Measurements from ENCODE around the gene ONECUT3. TPM values are rescaled to one million over a fixed set of nuclear protein-coding genes. Genes with fewer than 3 reads are reported as not detected.

ONECUT3 gene
- polyA plus RNA-seq, 1 donor from 2014 or later = not detected

DNA sequence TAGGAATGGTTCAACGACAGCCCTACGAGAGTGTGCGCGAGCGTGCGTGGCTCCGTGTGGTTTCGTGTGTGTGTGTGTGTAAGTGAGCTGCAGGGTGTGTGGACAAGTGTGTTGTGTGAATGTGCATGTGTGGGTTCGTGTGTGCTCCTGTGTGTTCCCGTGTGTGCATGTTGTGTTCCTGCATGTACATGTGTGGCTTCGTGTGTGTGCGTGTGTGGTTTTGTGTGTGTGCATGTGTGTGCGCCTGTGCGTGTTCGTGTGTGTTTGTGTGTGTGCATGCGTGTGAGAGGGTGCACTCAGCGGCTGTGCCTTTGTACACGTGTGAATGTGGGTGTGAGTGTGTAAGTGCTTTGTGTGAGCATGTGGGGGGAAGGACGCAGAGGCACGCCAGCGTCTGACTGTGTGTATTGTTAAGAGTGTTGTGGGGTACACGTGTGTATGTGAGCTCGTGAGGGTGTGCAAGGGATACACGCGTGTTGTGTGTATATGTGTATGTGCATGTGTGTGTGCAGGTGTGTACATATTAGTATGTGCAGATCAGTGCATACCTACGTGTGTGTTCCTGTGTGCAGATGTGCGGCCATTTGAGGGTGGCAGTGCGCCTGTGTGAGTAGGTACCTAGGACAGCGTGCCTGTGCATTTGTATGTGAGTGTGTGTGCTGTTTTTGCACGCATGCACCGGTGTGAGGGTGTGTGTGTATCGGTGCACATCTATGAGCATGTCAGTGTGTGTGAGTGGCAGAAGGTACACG, 24.3 kb upstream of the ONECUT3 start:
- Mint-ChIP-seq H3K4me1 (peaks cover 0 to 4% (median 0%) of the 10 kb centered on the region in 3 donors), H3K36me3 (peaks cover 4% of the 10 kb centered on the region), H3K4me3 (peak overlapping the region in 1 of 4 donors; percentile 73), H3K9me3 (no peaks in the 10 kb centered on the region), H3K27ac (peak overlapping the region in 1 of 3 donors; percentile 0), H3K27me3 (peaks cover 50% of the 10 kb centered on the region)

GRCh38 chr19:1729568-1729925, 23.8 kb upstream of the ONECUT3 start:
- peaks cover 54% of the 10 kb centered on the region for H3K27me3 Mint-ChIP-seq
- no peak overlapping the region for H3K27ac Mint-ChIP-seq
- H3K4me3 Mint-ChIP-seq = no peak overlapping the region
- H3K4me1 Mint-ChIP-seq = peaks cover 0 to 4% (median 0%) of the 10 kb centered on the region in 3 donors
- H3K36me3 Mint-ChIP-seq = peaks cover 4% of the 10 kb centered on the region
- H3K9me3 Mint-ChIP-seq = no peaks in the 10 kb centered on the region

GRCh38 chr19:1730157-1730556, 23.1 kb upstream of the ONECUT3 start:
- Mint-ChIP-seq H3K9me3 (no peaks in the 10 kb centered on the region), H3K4me1 (peaks cover 0 to 4% (median 0%) of the 10 kb centered on the region in 3 donors), H3K36me3 (peaks cover 4% of the 10 kb centered on the region), H3K4me3 (no peak overlapping the region), H3K27ac (no peak overlapping the region), H3K27me3 (peaks cover 52% of the 10 kb centered on the region)

- Mint-ChIP-seq H3K9me3 (peaks cover 0 to 3% (median 0%) of the 10 kb centered on the region in 3 donors), H3K4me3 (no peak overlapping the region), H3K4me1 (no peaks in the 10 kb centered on the region), H3K27ac (no peak overlapping the region), H3K36me3 (no peaks in the 10 kb centered on the region), H3K27me3 (peaks cover 46% of the 10 kb centered on the region)
Measured at GRCh38 chr19:1734321-1734966, 18.9 kb upstream of the ONECUT3 start.

DNA sequence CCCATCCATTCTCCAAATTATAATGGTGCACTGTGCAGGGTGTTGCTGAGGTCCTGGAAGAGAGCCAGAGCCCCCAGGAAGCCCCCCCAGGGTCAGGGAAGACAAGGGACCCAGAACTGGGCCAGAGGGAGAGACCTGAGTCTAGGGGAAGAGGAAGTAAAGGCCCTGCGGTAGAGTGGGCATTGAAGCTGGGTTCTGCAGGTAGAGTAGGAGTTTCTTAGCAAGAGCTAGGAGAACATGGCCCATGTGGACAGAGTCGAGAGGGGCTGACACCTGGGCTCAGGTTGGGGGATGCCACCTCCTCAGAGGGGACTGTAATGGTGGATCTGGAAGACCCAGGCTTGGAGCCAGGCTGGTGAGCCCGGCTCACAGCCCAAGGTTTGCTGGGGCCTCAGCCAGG, 17.0 kb upstream of the ONECUT3 start:
- Mint-ChIP-seq H3K4me3 (no peak overlapping the region), H3K9me3 (peaks cover 0 to 7% (median 1%) of the 10 kb centered on the region in 3 donors), H3K36me3 (no peaks in the 10 kb centered on the region), H3K27me3 (peaks cover 43% of the 10 kb centered on the region), H3K27ac (peak overlapping the region in 2 of 3 donors; percentile 18 to 78), H3K4me1 (peaks cover 0 to 1% (median 0%) of the 10 kb centered on the region in 3 donors)

- H3K36me3 Mint-ChIP-seq = no peaks in the 10 kb centered on the region
- H3K9me3 Mint-ChIP-seq = peaks cover 0 to 10% (median 1%) of the 10 kb centered on the region in 3 donors
- no peak overlapping the region for H3K27ac Mint-ChIP-seq
- H3K4me3 Mint-ChIP-seq = peak overlapping the region in 1 of 4 donors; percentile 60
- peaks cover 0 to 1% (median 0%) of the 10 kb centered on the region in 3 donors for H3K4me1 Mint-ChIP-seq
- H3K27me3 Mint-ChIP-seq = peaks cover 40% of the 10 kb centered on the region
Measured at GRCh38 chr19:1736927-1737326, 16.4 kb upstream of the ONECUT3 start.

DNA sequence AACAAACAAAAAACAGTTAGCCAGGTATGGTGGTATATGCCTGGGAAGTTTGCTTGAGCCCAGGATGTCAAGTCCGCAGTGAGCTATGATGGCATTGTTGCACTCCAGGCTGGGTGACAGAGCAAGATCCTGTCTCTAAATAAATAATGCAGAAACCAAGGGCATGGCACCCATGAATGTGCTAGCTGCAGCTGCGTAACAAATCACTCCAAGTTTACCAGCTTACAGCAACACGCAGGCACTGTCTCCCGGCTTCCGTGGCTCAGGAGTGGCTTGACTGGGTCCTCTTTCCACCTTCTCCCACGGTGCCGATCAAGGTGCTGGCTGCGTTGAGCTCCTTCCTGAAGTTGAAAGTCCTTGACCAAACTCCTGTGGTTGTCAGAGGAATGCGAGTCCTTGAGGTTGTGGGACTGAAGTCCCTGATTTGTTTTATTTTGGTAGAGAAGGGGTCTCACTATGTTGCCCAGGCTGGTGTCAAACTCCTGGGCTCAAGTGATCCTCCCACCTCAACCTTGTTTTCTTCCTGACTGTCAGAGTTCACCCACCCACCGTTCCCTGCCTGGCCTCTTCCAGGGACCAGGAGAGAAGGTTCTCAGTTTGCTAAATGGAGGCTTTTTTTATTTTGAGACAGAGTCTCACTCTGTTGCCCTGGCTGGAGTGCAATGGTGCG, 13.2 kb upstream of the ONECUT3 start:
- peaks cover 0 to 10% (median 1%) of the 10 kb centered on the region in 3 donors for H3K9me3 Mint-ChIP-seq
- H3K27me3 Mint-ChIP-seq = peaks cover 20% of the 10 kb centered on the region
- H3K36me3 Mint-ChIP-seq = no peaks in the 10 kb centered on the region
- no peak overlapping the region for H3K4me3 Mint-ChIP-seq
- H3K4me1 Mint-ChIP-seq = peaks cover 0 to 1% (median 0%) of the 10 kb centered on the region in 3 donors
- H3K27ac Mint-ChIP-seq = no peak overlapping the region

DNA sequence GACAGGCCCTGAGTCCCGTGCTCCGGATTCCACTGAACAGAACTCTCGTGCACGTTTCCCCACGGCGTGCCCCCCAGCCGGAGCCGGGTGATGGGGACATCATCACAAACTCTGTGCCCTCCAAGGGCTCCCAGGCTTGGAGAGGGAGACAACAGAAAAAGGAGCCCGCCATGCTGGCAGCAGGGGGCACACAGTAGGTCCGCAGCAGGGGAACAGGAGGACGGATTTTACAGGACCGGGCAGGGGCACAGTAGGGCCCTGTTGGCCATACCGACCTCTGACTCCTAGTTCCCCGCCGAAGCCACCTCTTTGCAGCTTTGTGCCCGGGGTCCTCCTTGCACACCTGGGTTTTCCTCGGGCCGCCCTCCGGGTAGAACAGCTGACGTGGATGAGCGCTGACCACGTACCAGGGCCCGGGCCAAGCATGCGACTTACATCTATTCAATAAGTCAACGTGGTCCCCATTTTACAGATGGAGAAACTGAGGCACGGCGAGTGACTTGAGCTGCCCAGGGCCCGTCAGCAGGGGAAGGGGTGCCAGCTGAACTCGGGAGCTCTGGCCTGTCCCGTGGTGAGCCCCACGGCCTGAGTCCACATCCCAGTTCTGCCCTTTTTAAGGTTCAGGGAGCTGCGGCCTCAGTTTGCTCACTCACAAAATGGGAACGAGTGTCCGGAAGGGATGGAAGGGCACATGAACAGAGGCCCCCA, 10.2 kb upstream of the ONECUT3 start:
- peaks cover 0 to 7% (median 1%) of the 10 kb centered on the region in 3 donors for H3K9me3 Mint-ChIP-seq
- H3K4me3 Mint-ChIP-seq = no peak overlapping the region
- no peaks in the 10 kb centered on the region for H3K36me3 Mint-ChIP-seq
- H3K27ac Mint-ChIP-seq = no peak overlapping the region
- H3K27me3 Mint-ChIP-seq = peaks cover 9% of the 10 kb centered on the region
- peaks cover 0 to 4% (median 1%) of the 10 kb centered on the region in 3 donors for H3K4me1 Mint-ChIP-seq

GRCh38 chr19:1744133-1744665, 9.1 kb upstream of the ONECUT3 start:
- no peak overlapping the region for H3K4me3 Mint-ChIP-seq
- peaks cover 0 to 4% (median 1%) of the 10 kb centered on the region in 3 donors for H3K4me1 Mint-ChIP-seq
- H3K9me3 Mint-ChIP-seq = peaks cover 0 to 7% (median 1%) of the 10 kb centered on the region in 3 donors
- peaks cover 9% of the 10 kb centered on the region for H3K27me3 Mint-ChIP-seq
- peak overlapping the region in 1 of 3 donors; percentile 53 for H3K27ac Mint-ChIP-seq
- no peaks in the 10 kb centered on the region for H3K36me3 Mint-ChIP-seq

DNA sequence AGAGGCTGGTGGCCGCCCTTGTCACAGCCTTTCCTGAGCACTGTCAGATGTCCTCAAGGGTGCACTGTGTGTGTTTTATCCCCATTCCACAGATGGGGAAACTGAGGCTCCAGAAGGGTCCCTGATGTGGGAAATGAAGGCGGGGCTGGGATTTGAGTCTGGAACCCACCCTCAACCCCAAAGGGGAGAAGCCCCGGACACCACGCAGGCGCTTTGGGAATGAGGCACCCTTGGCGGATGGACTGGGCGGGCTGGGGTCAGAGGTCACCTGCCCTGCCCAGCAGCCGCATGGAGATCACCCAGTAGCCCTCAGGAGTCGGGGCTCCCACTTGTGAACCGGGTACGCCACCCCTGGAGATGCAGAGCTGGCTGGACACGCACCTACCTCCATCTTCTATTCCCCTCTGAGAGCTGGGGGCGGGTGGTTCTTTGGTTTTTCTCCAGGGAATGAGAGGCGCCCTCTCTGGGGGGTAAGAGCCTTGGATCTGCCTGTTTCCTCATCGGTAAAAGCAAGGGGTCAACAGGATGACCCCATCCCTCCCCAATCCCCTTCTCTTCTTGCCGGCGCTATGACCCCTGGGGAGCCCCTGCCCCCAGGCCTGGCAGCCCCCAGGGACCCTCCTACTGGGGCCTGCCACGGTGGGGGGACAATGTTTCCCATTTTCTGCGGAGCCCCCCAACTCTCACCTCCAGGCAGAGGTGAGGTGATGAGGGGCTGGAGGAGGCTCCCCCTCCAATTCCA, 8.3 kb upstream of the ONECUT3 start:
- Mint-ChIP-seq H3K9me3 (peaks cover 0 to 7% (median 1%) of the 10 kb centered on the region in 3 donors), H3K4me1 (peaks cover 0 to 6% (median 2%) of the 10 kb centered on the region in 3 donors), H3K27me3 (peaks cover 11% of the 10 kb centered on the region), H3K36me3 (no peaks in the 10 kb centered on the region), H3K4me3 (peak overlapping the region in 1 of 4 donors; percentile 28), H3K27ac (peak overlapping the region in 1 of 3 donors; percentile 56)

- H3K4me3 Mint-ChIP-seq = peak overlapping the region in 1 of 4 donors; percentile 67
- peaks cover 12% of the 10 kb centered on the region for H3K27me3 Mint-ChIP-seq
- peaks cover 0 to 8% (median 4%) of the 10 kb centered on the region in 3 donors for H3K4me1 Mint-ChIP-seq
- peak overlapping the region in 1 of 3 donors; percentile 56 for H3K27ac Mint-ChIP-seq
- H3K9me3 Mint-ChIP-seq = peaks cover 0 to 4% (median under 1%) of the 10 kb centered on the region in 3 donors
- H3K36me3 Mint-ChIP-seq = no peaks in the 10 kb centered on the region
Measured at GRCh38 chr19:1745589-1746031, 7.7 kb upstream of the ONECUT3 start.

- peaks cover 0 to 1% (median 0%) of the 10 kb centered on the region in 3 donors for H3K9me3 Mint-ChIP-seq
- H3K27ac Mint-ChIP-seq = peak overlapping the region in 1 of 3 donors; percentile 56
- peaks cover 0 to 8% (median 3%) of the 10 kb centered on the region in 3 donors for H3K4me1 Mint-ChIP-seq
- no peaks in the 10 kb centered on the region for H3K36me3 Mint-ChIP-seq
- peaks cover 19% of the 10 kb centered on the region for H3K27me3 Mint-ChIP-seq
- peak overlapping the region in 2 of 4 donors; percentile 37 to 48 for H3K4me3 Mint-ChIP-seq
Measured at GRCh38 chr19:1746401-1747284, 6.7 kb upstream of the ONECUT3 start.

All from IgD-negative memory B cell (primary cell).